Parathyroid adenoma (tissue), 2 donors: Measurements from ENCODE around the gene ZNF501.

Experiments
- H2AFZ ChIP-seq: fragments of 300-600 bp; sonication (generic); one replicate; pipeline ENCODE4 v1.7.0; 2017; ENCODE audit warnings: antibody characterized with exemption, mild to moderate bottlenecking
- H3K27ac ChIP-seq: fragments of 300-600 bp; sonication (generic); one replicate; pipeline ENCODE4 v1.7.0; 2017
- H3K27me3 ChIP-seq: fragments of 300-600 bp; sonication (generic); one replicate; pipeline ENCODE4 v1.7.0; 2017; ENCODE audit warnings: low read length; ENCODE audit not compliant: control insufficient read depth, insufficient read depth
- H3K36me3 ChIP-seq: fragments of 300-600 bp; sonication (generic); one replicate; pipeline ENCODE4 v1.7.0; 2017; ENCODE audit warnings: low read length; ENCODE audit not compliant: control insufficient read depth, insufficient read depth
- H3K4me1 ChIP-seq: fragments of 300-600 bp; sonication (generic); one replicate; pipeline ENCODE4 v1.7.0; 2017; ENCODE audit warnings: control low read depth
- H3K4me2 ChIP-seq: fragments of 300-600 bp; sonication (generic); one replicate; pipeline ENCODE4 v1.7.0; 2017; ENCODE audit warnings: low read length
- H3K4me3 ChIP-seq: fragments of 300-600 bp; sonication (generic); one replicate; pipeline ENCODE4 v1.7.0; 2017; ENCODE audit warnings: low read depth, low read length
- H3K79me2 ChIP-seq: fragments of 300-600 bp; sonication (generic); one replicate; pipeline ENCODE4 v1.7.0; 2017; ENCODE audit warnings: control low read depth
- H3K9ac ChIP-seq: fragments of 300-600 bp; sonication (generic); one replicate; pipeline ENCODE4 v1.7.0; 2017; ENCODE audit warnings: mild to moderate bottlenecking
- H3K9me3 ChIP-seq: fragments of 300-600 bp; sonication (generic); one replicate; pipeline ENCODE4 v1.7.0; 2017; ENCODE audit warnings: low read length; ENCODE audit not compliant: control insufficient read depth
- TF ChIP-seq, protein P1 (sequence below): fragments of 300-600 bp; sonication (generic); IDR thresholded peaks from one replicate; pipeline ENCODE4 v1.7.0; 2017; ENCODE audit warnings: antibody characterized with exemption, mild to moderate bottlenecking
- donor health status: primary hyperparathyroidism.

Gene ZNF501

DNA sequence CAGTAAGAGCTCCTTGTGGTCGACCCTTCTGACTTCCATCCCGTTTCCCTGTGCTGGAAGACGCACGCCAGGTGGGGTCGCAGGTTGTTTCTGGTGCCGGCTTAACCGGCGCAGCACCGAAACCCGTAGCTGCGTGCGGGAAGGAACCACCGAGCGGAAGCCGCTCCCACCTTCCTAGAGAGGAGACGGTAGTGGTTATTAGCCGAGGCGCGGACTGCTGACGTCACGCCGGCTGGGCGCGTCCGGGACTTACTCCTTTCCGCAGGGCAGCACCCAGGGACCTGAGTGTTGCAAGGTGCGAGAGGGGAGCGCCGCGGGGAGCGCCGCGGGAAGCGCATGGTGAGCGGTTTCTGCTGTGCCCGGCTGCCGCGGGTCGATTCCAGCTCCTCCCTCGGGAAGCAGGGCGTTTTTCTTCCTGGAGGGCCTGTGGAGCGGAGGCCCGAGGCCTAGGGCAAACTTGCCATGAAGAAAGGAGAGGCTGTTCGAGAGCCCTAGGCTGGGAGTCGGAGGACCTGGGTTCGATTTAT lies at the start of gene ZNF501:
Gene ZNF501, plus strand, starts transcription at position 252 of the 527 bp plus-strand sequence. CDS start 4,787 bp downstream, outside the sequence.
- H3K4me2 ChIP-seq: peak within 1 kb of the TSS; percentile 69
- peaks cover 11% of the 10 kb centered on the region for H3K9me3 ChIP-seq
- peaks cover 2% of the 10 kb centered on the region for H3K36me3 ChIP-seq

DNA sequence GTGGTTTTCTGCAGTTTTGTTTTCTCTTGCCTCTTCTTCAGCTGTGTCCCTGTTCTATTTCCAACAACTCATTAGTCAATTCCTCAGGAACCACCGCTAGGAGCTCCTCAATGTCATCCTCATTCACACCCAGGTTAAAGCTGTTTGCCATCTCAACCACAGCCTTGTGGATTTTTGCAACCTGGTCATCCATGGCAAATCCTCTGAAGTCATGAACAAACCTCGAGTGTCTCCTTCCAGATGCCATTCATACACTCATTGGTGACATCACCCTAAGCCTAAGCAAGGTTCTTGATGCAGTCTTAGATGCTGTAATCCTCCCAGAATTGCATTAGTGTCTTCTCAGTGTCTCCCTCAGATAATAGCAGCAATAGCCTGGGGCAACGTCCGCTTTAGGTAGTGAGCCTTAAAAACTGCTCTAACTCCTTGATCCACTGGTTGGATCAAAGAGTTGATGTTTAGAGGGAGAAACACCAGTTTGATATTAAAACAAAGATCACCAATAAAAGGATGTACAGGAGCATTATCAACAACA lies 48.4 kb upstream of the ZNF501 start:
- H3K27me3 ChIP-seq: no peaks in the 10 kb centered on the region
- no peak overlapping the region for H3K9ac ChIP-seq
- TF ChIP-seq, protein P1, sequence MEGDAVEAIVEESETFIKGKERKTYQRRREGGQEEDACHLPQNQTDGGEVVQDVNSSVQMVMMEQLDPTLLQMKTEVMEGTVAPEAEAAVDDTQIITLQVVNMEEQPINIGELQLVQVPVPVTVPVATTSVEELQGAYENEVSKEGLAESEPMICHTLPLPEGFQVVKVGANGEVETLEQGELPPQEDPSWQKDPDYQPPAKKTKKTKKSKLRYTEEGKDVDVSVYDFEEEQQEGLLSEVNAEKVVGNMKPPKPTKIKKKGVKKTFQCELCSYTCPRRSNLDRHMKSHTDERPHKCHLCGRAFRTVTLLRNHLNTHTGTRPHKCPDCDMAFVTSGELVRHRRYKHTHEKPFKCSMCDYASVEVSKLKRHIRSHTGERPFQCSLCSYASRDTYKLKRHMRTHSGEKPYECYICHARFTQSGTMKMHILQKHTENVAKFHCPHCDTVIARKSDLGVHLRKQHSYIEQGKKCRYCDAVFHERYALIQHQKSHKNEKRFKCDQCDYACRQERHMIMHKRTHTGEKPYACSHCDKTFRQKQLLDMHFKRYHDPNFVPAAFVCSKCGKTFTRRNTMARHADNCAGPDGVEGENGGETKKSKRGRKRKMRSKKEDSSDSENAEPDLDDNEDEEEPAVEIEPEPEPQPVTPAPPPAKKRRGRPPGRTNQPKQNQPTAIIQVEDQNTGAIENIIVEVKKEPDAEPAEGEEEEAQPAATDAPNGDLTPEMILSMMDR: no peak
- H3K9me3 ChIP-seq: no peaks in the 10 kb centered on the region
- no peak overlapping the region for H3K4me2 ChIP-seq
- H3K27ac ChIP-seq: no peak overlapping the region
- peaks cover 1% of the 10 kb centered on the region for H3K79me2 ChIP-seq
- H3K4me1 ChIP-seq: peaks cover 3% of the 10 kb centered on the region
- H2AFZ ChIP-seq: no peak overlapping the region
- H3K36me3 ChIP-seq: no peaks in the 10 kb centered on the region
- no peak overlapping the region for H3K4me3 ChIP-seq

More for the DNA sequence above, at the start of gene ZNF501:
- Histone ChIP-seq H3K79me2 (no peaks in the 10 kb centered on the region), H3K9ac (no peak within 1 kb of the TSS), H3K27ac (no peak within 1 kb of the TSS), H3K27me3 (no peaks in the 10 kb centered on the region), H3K4me3 (peak within 1 kb of the TSS; percentile 64), H3K4me1 (no peaks in the 10 kb centered on the region), H2AFZ (peak within 1 kb of the TSS; percentile 76)
- TF ChIP-seq, protein P1: no peak

DNA sequence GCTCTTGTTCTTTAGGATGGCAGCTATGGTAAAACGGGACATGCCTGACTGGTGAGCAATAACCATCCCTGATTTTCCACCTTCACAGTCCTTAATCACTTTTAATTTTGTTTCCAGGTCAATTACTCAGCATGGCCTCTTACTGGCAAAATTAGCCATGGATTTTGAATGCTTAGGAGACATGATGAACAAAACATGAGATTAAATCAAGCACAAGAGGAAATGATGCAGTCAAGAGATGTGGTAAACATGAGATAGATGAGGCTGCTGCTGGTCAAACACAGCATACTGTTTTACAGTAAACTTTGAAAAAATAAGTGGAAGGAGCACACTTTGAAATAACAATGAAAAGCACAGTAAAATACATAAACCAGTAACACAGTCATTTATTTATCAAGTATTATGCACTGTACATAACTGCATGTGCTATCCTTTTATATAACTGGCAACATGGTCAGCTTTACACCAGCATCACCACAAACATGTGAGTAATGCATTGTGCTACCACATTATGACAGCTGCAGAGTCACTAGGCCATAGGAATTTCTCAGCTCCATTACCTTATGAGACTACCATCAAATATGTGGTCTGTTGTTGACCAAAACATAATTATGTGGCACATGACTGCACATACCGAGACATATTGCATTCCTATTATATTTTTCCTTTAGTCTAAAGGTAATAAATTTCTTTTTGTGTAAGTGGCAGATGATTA lies 47.1 kb upstream of the ZNF501 start:
- TF ChIP-seq, protein P1: no peak
- Histone ChIP-seq H2AFZ (no peak overlapping the region), H3K9me3 (no peaks in the 10 kb centered on the region), H3K4me3 (no peak overlapping the region), H3K27me3 (no peaks in the 10 kb centered on the region), H3K4me2 (no peak overlapping the region), H3K27ac (no peak overlapping the region), H3K4me1 (peaks cover 4% of the 10 kb centered on the region), H3K79me2 (no peaks in the 10 kb centered on the region), H3K9ac (no peak overlapping the region), H3K36me3 (no peaks in the 10 kb centered on the region)

DNA sequence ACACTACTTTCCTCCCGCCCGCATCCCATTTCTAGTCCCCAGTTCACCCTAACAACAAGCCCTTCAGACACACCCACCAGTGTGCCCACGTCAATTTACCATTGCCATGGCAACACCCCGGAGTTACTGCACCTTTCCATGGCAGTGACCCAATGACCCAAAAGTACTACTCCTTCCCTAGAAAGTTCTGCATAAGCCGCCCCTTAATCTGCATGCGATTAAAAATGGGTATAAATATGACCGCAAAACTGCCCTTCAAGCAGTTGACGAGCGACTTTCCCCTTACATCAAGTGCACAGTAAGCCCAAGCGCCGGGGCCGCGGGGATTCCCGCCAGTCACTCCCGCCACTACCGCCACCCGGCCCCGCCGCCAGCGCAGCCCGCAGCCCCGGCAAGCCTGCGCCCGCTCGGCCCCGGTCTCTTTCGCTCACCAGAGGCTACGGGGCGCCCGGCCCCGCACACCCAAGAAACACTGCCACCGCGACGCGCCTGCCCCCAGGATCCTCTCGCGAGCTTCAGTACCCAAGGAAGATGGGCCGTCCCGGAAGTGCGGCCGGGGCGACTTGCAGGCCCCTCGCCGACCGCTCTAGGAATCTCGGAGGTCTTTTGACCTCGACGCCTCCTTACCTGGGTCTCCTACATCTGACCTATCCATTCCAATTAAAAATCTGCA lies 44.2 kb upstream of the ZNF501 start:
- Histone ChIP-seq H3K9me3 (no peaks in the 10 kb centered on the region), H3K4me2 (peak overlapping the region; percentile 67), H2AFZ (peak overlapping the region; percentile 95), H3K4me3 (peak overlapping the region; percentile 64), H3K27me3 (no peaks in the 10 kb centered on the region), H3K9ac (peak overlapping the region; percentile 7), H3K27ac (peak overlapping the region; percentile 75), H3K79me2 (no peaks in the 10 kb centered on the region), H3K36me3 (no peaks in the 10 kb centered on the region), H3K4me1 (peaks cover 4% of the 10 kb centered on the region)
- TF ChIP-seq, protein P1: no peak
